HFF-Myc (cell line): ENCODE results near the gene RETREG1.
A peak's percentile ranks its signal among the peaks of the same experiment; 100 is the strongest.
"Not testable (repeated sequence)": the region's sequence is repeated elsewhere in the genome, so short reads cannot be mapped to it uniquely, and the experiment has no call there.

Experiments
- DNase-seq: peaks from one replicate; pipeline ENCODE4 v3.0.0-alpha.2; 2011; ENCODE audit warnings: low read depth; ENCODE audit errors: extremely low read depth
- H3K4me3 ChIP-seq: replicated peaks from 2 replicates; pipeline ENCODE4 v1.5.1; 2011; ENCODE audit warnings: low read depth, mild to moderate bottlenecking, control low read depth, low read length
- CTCF ChIP-seq: IDR thresholded peaks from 2 replicates; pipeline ENCODE4 v1.5.1; 2012; ENCODE audit warnings: mild to moderate bottlenecking, low read depth, low read length, control low read depth; ENCODE audit errors: missing control alignments

The RETREG1 gene

DNA sequence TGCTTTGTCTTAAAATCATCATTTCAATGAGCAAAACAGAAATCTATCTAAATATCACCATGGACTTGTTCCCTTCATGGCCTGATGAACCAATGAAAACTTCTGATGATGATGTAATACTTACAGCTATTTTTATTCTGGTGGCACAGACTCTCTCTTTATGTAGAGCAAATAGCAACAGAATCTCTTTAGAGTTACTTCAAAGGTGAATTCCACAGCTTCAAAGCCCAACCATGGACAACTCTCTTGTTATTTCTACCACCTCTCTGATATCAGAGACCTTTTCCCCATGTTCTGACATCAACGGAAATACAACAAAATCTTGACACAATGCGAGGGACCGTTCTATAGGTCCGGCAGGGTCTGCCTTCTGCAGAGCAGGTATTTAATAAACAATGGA lies 70.1 kb downstream of the RETREG1 start:
- DNase-seq = no peak
- no peak overlapping the region for H3K4me3 ChIP-seq
- no peak for TF ChIP-seq CTCF

DNA sequence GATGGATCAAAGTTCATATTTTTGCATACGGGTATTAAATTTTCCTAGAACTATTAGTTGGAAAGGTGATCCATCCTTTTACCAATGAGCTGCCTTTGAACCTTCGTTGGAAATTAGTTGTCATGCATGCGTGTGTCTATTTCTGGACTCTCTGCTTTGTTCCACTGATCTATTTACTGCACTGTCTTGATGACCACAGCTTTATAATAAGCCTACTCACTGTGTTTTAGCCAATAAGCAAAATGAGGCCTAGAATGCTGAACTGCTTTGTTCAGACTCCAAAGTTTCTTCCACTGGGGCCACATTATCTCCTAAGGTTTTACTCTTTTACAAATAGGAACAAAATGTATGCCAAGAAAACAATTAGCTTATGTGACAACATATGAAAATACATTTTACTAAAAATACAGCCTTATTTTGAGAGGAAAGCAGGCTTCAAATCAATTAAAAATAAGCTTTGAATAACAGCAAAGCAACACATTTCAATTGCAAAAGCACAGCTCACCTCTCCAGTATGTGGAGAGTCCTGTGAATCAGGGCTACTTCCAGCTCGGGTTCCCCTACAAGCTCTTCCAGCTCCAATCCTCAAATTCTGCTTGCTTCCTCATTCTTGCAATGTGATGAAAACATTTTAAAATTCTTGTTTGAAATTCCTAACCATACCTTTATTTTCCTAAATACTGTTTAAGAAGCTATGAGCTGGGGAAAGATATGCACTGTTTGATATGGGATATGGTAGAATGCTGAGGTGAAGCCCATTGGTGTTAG lies 72.0 kb downstream of the RETREG1 start:
- H3K4me3 ChIP-seq = no peak overlapping the region
- no peak for TF ChIP-seq CTCF
- DNase-seq = no peak

DNA sequence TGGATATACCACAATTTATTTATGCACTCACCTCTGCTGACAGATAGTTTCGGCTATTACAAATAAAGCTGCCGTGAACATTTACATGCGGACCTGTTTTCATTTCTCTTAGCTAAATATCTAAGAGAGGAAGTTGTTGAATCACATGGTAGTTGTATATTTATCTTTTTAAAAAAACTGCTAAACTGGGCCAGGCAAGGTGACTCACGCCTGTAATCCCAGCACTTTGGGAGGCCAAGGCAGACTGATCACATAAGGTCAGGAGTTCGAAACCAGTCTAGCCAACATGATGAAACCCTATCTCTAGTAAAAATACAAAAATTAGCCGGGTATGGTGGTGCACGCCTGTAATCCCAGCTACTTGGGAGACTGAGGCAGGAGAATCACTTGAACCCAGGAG lies 73.6 kb downstream of the RETREG1 start:
- not testable (repeated sequence) for H3K4me3 ChIP-seq, DNase-seq

DNA sequence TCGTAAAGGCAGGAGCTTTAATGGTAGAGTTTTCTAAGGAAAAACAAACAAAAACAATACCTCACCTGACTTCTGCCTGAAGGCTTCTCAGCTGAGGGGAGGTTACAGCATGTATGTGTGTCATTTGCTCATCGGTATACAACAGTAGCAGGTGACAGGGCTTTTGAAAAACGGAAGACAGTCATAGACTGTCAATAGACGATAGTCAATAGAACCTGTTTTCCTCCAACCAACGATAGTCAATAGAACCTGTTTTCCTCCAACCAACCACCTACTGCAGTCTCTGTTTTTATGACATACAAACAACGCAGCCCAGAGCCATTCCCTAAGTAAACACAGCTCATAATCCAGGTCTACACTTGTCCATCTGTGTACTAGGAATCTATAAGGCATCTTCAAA lies 74.6 kb downstream of the RETREG1 start:
- H3K4me3 ChIP-seq = no peak overlapping the region
- DNase-seq = no peak
- TF ChIP-seq CTCF = no peak

GRCh38 chr5:16541592-16541991 lies 75.2 kb downstream of the RETREG1 start:
- DNase-seq, H3K4me3 ChIP-seq: not testable (repeated sequence)

- no peak for DNase-seq
- H3K4me3 ChIP-seq = no peak overlapping the region
- no peak for TF ChIP-seq CTCF
Measured at GRCh38 chr5:16540421-16540820, 76.4 kb downstream of the RETREG1 start.

- no peak for TF ChIP-seq CTCF
- DNase-seq = peak; percentile 22
- no peak overlapping the region for H3K4me3 ChIP-seq
Measured at GRCh38 chr5:16539169-16539666, 77.6 kb downstream of the RETREG1 start.

DNA sequence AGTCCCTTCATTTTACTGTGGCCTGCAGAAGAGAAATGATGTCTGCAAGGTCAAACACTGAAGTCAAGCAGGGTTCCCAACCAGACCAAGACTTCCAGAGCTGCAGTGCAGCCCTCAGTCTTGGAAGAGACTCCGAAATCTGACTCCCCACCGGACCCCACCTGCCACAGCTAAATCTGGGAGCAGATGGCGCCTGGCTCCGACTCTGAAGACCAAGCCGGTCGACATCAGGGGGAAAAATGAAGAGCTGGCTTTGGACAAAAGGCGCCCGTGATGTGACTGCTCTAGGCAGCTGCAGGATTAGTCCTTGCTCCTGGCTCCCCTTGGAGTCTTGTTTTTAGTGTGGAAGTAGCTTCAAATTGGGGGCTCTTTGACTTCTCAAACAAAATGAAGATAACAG lies 78.8 kb downstream of the RETREG1 start:
- no peak for DNase-seq
- H3K4me3 ChIP-seq = no peak overlapping the region
- TF ChIP-seq CTCF = no peak
